ENCODE measurements around the gene TNFRSF17. TPM values are rescaled to one million over a fixed set of nuclear protein-coding genes. Genes with fewer than 3 reads are reported as not detected.

TNFRSF17 gene
- total RNA-seq, 1 donor, result not detected

DNA sequence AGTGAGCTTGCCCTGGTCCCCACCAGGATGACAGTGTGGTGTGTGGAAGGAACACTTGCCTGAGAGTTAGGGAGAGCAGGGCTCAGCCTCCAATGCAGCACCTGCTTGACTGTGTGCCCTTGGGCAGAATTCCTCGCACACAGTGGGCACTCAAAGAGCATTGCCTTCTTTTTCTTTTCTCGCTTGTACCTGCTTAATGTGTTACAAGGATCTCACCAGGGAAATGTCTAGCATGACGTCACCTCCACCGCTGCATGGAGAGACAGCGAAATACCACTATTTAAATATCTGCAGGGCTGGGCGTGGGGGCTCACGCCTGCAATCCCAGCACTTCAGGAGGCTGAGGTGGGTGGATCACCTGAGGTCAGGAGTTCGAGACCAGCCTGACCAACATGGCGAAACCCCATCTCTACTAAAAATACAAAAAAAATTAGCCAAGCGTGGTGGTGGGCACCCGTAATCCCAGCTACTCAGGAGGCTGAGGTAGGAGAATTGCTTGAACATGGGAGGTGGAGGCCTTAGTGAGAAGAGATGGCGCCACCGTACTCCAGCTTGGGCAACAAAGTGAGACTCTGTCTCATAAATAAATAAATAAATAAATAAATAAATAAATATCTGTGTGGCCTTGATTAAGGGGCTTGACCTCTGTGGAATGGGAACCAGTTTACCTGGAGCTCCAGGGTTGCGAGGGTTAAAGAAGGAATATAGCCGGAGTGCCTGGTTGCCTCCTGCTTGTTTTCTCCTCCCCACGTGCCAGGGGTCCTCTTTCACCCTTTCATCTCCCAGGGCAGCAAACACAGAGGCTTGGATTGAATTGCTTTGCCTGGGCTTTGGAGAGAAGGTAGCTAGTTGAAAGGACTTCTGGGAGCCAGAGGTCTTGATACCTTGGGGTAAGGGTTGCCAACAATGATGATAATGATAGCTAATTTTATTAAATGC, 27.8 kb downstream of the TNFRSF17 start:
- Histone ChIP-seq H3K9me3 (ENCODE audit: low read depth, low read length) (no peaks in the 10 kb centered on the region), H3K27me3 (ENCODE audit: insufficient read depth, low read length) (no peaks in the 10 kb centered on the region), H3K27ac (ENCODE audit: low read depth, low read length) (no peak overlapping the region), H3K4me2 (ENCODE audit: insufficient read depth, low read length) (no peak overlapping the region), H3K4me3 (ENCODE audit: insufficient read depth, low read length) (no peak overlapping the region), H3K36me3 (ENCODE audit: insufficient read depth, low read length) (no peaks in the 10 kb centered on the region), H4K20me1 (ENCODE audit: insufficient read depth, low read length) (peaks cover 12% of the 10 kb centered on the region), H3K4me1 (ENCODE audit: insufficient read depth, low read length) (no peaks in the 10 kb centered on the region), H2AFZ (ENCODE audit: low read length) (no peak overlapping the region), H3K79me2 (ENCODE audit: insufficient read depth, low read length) (peaks cover 48% of the 10 kb centered on the region)
- TF ChIP-seq, protein P1, sequence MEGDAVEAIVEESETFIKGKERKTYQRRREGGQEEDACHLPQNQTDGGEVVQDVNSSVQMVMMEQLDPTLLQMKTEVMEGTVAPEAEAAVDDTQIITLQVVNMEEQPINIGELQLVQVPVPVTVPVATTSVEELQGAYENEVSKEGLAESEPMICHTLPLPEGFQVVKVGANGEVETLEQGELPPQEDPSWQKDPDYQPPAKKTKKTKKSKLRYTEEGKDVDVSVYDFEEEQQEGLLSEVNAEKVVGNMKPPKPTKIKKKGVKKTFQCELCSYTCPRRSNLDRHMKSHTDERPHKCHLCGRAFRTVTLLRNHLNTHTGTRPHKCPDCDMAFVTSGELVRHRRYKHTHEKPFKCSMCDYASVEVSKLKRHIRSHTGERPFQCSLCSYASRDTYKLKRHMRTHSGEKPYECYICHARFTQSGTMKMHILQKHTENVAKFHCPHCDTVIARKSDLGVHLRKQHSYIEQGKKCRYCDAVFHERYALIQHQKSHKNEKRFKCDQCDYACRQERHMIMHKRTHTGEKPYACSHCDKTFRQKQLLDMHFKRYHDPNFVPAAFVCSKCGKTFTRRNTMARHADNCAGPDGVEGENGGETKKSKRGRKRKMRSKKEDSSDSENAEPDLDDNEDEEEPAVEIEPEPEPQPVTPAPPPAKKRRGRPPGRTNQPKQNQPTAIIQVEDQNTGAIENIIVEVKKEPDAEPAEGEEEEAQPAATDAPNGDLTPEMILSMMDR (IDR thresholded peaks at IDR 0.05; ENCODE audit: extremely low read depth, low read depth, low read length), result no peak
- peak; percentile 14 for DNase-seq (ENCODE audit: insufficient read length, low spot score, missing footprints)

DNA sequence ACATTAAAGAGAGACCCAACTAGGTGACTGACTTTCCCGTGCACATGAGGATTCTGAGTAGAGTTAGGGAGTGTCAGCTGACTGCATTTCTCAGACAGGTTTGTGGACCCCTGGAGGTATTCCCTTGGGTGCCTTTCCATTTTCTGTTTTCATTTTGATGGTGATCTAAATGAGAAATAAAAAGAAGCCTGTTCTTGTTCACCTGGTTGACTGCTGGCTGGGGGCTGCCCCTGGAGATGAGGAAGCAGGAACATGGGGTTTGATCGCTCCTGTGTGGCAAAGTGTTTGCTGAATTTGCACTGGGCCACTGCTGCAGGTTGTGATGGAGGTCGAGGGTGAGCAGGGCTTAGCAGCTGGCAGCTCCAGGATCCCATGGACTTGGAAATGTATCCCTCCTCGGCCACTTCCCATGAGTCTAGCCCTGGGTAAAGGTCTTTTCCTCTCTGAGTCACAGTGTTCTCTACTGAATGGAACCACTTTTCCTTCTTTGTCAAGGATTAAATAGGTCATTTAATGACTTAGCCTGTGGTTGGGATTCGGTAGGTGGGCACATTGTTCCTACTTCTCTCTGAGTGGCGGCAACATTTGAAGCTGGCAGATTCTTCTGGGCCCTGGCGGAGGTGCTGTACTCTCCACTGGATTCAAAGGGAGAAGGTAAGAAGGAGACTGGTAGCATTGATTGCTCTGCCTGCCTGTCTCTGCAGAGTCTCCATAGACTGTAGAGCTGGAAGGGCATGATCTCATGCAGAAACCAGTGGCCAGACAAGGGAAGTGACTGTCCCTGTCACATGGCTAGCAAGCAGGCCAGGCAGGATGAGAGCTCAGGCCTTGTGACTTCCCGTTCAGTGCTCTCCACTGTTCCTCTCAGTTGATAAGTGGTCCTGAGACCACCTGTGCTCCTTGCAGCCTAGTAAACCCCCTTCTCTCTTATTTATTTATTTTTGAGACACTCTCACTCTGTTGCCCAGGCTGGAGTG, 29.4 kb downstream of the TNFRSF17 start:
- DNase-seq (ENCODE audit: insufficient read length, low spot score, missing footprints), result peak; percentile 39
- TF ChIP-seq, protein P1 (IDR thresholded peaks at IDR 0.05; ENCODE audit: extremely low read depth, low read depth, low read length), result no peak
- Histone ChIP-seq H3K36me3 (ENCODE audit: insufficient read depth, low read length) (no peaks in the 10 kb centered on the region), H4K20me1 (ENCODE audit: insufficient read depth, low read length) (peaks cover 12% of the 10 kb centered on the region), H3K27ac (ENCODE audit: low read depth, low read length) (no peak overlapping the region), H3K79me2 (ENCODE audit: insufficient read depth, low read length) (peaks cover 46% of the 10 kb centered on the region), H3K4me2 (ENCODE audit: insufficient read depth, low read length) (no peak overlapping the region), H3K27me3 (ENCODE audit: insufficient read depth, low read length) (no peaks in the 10 kb centered on the region), H3K4me1 (ENCODE audit: insufficient read depth, low read length) (no peaks in the 10 kb centered on the region), H3K4me3 (ENCODE audit: insufficient read depth, low read length) (no peak overlapping the region), H3K9me3 (ENCODE audit: low read depth, low read length) (no peaks in the 10 kb centered on the region), H2AFZ (ENCODE audit: low read length) (no peak overlapping the region)

DNA sequence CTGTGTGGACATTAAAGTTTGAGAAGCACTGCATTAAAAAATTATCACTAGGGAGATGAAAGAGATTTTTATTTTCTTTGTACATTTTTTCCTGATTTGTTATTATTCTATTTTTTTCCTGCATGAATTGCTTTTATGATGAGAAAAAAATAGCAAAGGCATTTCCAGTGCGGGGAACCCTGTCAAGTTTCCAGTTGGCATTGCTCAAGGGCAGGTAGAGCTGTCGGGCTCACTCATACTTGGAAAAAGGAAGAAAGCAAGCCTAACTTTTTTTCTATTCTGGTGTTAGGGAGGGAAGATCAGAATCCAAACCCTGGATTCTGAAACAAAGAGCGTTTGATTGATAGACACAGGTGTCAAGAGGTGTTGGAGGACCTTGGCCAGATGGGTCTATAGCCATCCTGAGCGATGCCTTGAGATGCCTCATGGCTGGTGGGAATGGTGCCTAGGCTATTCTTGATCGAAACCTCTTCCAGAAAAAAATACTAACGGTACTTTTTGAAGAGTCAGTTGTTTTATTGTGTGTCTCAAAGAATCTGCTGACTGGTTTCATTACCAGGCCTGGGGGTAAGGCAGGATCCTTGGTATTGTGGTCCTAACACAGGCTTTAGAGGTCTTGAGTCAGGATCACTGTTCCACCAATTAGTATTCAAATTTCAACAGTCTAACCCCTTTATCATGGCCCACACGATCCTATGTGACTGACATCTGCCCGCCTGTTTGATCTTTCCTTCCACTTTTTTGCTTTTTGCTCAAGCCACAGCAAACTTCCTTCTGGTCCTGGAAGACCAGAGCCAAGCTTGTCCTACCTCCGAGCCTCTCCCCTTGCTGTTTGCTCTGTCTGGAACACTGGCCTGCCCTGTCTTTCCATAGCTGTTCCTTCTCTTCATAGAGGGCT, 31.7 kb downstream of the TNFRSF17 start:
- Histone ChIP-seq H4K20me1 (ENCODE audit: insufficient read depth, low read length) (peaks cover 11% of the 10 kb centered on the region), H3K4me2 (ENCODE audit: insufficient read depth, low read length) (no peak overlapping the region), H3K9me3 (ENCODE audit: low read depth, low read length) (no peaks in the 10 kb centered on the region), H3K27me3 (ENCODE audit: insufficient read depth, low read length) (no peaks in the 10 kb centered on the region), H3K27ac (ENCODE audit: low read depth, low read length) (no peak overlapping the region), H3K79me2 (ENCODE audit: insufficient read depth, low read length) (peaks cover 33% of the 10 kb centered on the region), H3K36me3 (ENCODE audit: insufficient read depth, low read length) (no peaks in the 10 kb centered on the region), H3K4me1 (ENCODE audit: insufficient read depth, low read length) (no peaks in the 10 kb centered on the region), H3K4me3 (ENCODE audit: insufficient read depth, low read length) (no peak overlapping the region), H2AFZ (ENCODE audit: low read length) (no peak overlapping the region)
- DNase-seq (ENCODE audit: insufficient read length, low spot score, missing footprints), result peak; percentile 15
- TF ChIP-seq, protein P1 (IDR thresholded peaks at IDR 0.05; ENCODE audit: extremely low read depth, low read depth, low read length), result no peak
